SK-N-SH (cell line): ENCODE data around the gene CRYBG2.

Experiments
- EZH2phosphoT487 ChIP-seq: fragments of 200-600 bp; sonication (generic); IDR thresholded peaks from 2 replicates; pipeline ENCODE4 v1.6.1; 2017; ENCODE audit warnings: low read depth, mixed run types, mild to moderate bottlenecking, antibody characterized with exemption, moderate library complexity, borderline replicate concordance
- FOXJ3 ChIP-seq: sonication (generic); formaldehyde crosslinking; IDR thresholded peaks from 2 replicates; pipeline ENCODE4 v1.5.1; 2020; ENCODE audit warnings: mild to moderate bottlenecking, missing genetic modification reagents
- GABPA ChIP-seq: IDR thresholded peaks from 2 replicates; pipeline ENCODE4 v1.4.0; 2012; ENCODE audit warnings: low read depth, mild to moderate bottlenecking
- GATA2 ChIP-seq: sonication (generic); formaldehyde crosslinking; IDR thresholded peaks from 2 replicates; pipeline ENCODE4 v1.5.0; 2020; ENCODE audit warnings: mild to moderate bottlenecking, missing genetic modification reagents
- NRF1 ChIP-seq: IDR thresholded peaks from 2 replicates; pipeline ENCODE4 v1.6.1; 2012; ENCODE audit warnings: low read depth, mild to moderate bottlenecking, low read length
- PBX3 ChIP-seq: IDR thresholded peaks from 2 replicates; pipeline ENCODE4; 2012
- POLR2AphosphoS5 ChIP-seq: IDR thresholded peaks from 2 replicates; pipeline ENCODE4 v1.6.1; 2012; ENCODE audit warnings: low read depth, low read length
- RAD21 ChIP-seq: IDR thresholded peaks from 2 replicates; pipeline ENCODE4 v1.6.1; 2012; ENCODE audit warnings: mild to moderate bottlenecking, low read length
- RFX5 ChIP-seq: IDR thresholded peaks from 2 replicates; pipeline ENCODE4 v1.6.1; 2012; ENCODE audit warnings: mild to moderate bottlenecking, improper control_type of control experiment, low read length
- RXRA ChIP-seq: IDR thresholded peaks from 2 replicates; pipeline ENCODE4 v1.4.0; 2012; ENCODE audit warnings: low read depth, mild to moderate bottlenecking, borderline replicate concordance
- YY1 ChIP-seq: IDR thresholded peaks from 2 replicates; pipeline ENCODE4 v1.4.0; 2012; ENCODE audit warnings: low read depth, mild to moderate bottlenecking
- TF ChIP-seq, protein P1 (sequence below): fragments of 200-600 bp; sonication (generic); IDR thresholded peaks from 2 replicates; pipeline ENCODE4 v1.6.1; 2017; ENCODE audit warnings: antibody characterized with exemption, mild to moderate bottlenecking, moderate library complexity

- TF ChIP-seq YY1 (no peak), FOXJ3 (no peak), RFX5 (no peak), EZH2phosphoT487 (no peak), GABPA (no peak), GATA2 (CRISPR knock-in tag) (no peak), POLR2AphosphoS5 (no peak), PBX3 (no peak), NRF1 (no peak), RXRA (no peak), RAD21 (no peak)
- TF ChIP-seq, protein P1, sequence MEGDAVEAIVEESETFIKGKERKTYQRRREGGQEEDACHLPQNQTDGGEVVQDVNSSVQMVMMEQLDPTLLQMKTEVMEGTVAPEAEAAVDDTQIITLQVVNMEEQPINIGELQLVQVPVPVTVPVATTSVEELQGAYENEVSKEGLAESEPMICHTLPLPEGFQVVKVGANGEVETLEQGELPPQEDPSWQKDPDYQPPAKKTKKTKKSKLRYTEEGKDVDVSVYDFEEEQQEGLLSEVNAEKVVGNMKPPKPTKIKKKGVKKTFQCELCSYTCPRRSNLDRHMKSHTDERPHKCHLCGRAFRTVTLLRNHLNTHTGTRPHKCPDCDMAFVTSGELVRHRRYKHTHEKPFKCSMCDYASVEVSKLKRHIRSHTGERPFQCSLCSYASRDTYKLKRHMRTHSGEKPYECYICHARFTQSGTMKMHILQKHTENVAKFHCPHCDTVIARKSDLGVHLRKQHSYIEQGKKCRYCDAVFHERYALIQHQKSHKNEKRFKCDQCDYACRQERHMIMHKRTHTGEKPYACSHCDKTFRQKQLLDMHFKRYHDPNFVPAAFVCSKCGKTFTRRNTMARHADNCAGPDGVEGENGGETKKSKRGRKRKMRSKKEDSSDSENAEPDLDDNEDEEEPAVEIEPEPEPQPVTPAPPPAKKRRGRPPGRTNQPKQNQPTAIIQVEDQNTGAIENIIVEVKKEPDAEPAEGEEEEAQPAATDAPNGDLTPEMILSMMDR, result no peak
These were observed 8.2 kb downstream of the CRYBG2 start for GRCh38 chr1:26345718-26346117.
